GM18499 (cell line): ENCODE measurements around the gene MASP1.

ENCODE experiments used
- ATAC-seq: cut with Tn5 transposase; IDR thresholded peaks from one replicate; pipeline ENCODE4 v1.9.1; 2021; ENCODE audit warnings: moderate number of reproducible peaks; ENCODE audit not compliant: insufficient read depth, unreplicated experiment

MASP1 gene

DNA sequence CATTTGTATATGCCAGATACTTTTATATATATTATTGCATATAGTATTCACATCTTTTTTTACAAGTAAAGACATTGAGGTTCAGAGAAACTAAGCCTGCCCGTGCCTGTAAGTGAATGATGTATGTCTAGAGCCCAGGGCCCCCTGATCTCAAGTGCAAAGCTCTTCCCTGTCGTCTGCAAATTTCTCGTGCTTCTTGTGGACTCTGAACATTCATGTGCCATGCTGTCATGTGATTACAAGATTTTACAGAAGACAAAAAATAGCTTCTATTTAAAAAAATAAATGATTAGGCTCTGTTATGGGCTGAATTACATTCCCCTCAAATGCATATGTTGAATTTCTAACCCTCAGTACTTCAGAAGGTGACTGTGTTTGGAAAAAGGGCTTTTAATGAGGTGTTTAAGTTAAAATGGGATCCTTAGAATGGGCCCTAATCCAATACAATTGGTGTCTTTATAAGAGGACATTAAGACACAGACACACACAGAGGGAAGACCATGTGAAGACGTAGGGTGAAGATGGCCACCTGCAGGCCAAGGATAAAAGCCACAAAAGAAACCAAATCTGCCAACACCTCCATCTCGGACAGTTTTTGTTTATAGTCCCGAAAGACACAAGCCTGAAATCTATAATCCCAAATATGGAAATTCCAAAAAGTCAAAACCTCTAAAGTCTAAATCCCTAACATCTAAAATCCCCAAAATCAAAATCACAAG, 3.9 kb upstream of the MASP1 start:
- no peak for ATAC-seq

DNA sequence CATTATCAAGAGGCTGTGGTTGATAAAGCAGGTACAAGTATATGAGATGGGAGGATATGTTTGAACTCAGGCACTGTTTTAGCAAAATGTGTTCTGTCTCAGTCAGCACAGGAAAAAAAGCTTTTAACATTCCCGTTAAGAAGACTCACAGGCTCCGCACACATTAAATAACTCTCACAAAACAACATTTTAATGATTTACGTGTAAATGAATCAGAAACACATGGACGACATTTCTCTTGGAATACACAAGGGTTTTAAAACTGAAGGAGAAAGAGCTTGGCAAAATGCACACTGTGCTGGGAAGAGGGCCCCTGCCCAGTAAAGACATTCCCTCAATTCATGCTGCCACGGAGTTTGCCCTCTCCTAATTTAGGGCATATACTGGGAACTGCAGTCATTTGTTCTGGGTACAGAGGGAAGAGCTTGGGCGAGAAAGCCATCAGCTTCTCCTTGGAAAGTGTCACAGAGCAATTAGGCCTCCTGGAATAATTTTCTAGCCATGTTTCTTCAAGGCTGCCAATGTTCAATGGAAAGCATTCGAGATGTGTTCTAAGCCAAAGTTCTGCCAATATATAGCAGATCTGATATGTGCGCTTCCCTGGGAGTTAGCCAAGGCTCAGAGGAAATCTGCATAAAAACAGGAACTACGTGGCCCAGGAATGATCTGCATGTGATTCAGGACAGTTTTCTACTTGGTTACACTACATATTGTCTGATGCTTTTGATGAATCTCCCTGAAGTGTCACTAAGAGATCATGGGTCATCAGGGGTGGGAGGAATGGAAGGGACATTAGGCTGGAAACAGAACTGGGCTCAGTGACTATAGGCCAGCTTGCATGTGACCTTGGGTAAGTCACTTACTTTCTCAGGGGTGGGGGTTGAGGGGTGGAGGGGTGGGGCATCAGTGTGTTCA, 2.2 kb upstream of the MASP1 start:
- ATAC-seq: no peak

DNA sequence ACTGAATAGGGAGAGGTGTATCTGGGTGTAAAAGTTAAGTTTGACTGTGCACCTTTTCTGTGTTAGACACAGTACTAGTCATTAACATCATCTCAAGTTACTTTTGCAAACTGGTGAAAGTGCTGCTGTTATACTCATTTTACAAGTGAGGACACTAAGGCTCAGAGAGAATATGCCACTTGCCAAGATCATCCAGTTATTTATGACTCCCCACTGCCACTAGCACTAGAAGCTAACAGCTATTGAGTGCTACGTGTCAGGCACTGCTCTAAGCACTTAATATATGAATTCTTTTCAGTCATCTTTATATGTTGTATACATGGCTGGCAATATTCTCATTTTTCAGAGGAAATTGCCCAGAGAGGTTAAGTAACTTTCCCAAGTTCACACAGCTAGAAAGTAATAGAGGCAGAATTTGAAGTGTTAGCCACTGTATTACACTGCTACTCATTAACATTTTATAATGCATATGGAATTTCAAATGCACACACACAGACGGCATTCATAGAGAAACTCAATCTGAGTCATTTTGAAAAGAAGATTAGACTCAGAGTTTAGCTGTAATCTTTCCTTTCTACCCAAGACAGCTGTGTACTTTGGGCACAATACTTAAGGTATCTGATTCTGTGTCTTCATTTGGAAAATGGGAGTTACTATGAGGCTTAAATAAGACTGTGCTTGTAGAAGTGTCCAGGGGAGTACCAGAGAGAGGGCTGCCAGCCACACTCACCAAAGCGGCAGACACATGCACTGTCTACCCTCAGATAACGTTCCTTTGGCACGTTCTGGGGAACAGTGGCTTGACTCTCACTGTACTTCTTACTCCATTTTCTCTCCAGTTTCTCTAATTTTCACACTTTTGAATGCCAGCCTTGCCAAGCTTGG, 1.3 kb upstream of the MASP1 start:
- no peak for ATAC-seq

DNA sequence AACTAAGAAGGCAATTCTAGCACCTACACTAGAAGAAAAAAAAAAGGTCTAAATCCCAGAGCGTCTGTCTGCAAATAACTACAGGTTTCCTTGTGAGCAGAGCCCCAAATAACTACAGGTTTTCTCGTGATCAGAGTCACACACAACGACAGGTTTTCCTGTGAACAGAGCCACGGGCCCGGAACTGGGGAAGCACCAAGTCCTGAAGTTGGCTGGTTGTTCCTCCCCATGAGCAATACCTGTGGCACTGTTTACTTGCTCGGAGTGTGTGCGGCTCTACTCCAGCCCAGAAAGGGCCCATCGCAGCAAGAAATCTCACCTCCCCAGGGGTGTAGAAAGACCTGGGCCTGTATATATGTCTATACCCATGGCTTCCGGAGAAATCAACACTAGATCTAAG, 644 bp upstream of the MASP1 start:
- ATAC-seq: no peak

DNA sequence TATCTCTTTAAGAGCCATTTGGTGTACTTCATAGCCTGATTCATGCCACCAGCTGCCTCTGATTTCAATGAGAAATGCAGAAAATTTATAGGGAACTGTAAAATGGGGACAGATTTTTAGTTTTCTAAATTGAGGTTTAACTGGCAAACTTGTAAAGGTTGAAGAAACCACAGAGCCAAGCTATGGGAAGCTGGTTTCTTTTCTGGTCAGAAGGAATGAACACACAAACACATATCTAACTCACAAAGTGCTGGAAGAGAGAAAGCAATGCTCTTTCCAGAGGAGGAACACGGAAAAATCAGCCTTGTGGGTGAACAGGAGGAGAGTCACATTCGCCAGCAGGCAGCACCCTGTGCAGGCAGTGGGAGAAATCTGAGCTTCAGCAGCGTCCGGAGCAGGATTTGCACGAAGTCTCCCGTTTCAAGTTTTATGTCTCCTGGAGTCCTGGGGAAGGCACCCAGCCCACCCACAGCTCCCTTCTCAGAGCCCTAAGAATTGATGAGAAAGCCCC, 481 bp downstream of the MASP1 start:
- no peak for ATAC-seq

DNA sequence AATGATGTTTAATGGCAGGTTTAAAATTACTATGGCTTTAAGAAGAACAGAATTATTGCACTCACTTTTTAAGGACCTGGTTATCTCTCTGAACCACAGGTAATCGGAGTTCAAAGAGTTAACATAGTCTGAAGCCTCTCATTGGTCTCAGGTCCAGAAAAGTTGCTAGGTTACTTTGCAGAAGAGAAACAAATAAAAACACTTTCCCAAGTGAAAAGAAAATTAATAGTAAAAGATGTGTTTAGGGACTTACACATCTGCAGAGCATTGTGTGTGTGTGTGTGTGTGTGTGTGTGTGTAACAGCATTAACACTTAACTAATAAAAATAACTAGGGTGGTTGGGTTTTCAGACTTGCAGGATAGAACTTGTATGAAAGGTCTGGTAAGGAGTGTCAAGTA, 1.0 kb downstream of the MASP1 start:
- ATAC-seq: no peak

DNA sequence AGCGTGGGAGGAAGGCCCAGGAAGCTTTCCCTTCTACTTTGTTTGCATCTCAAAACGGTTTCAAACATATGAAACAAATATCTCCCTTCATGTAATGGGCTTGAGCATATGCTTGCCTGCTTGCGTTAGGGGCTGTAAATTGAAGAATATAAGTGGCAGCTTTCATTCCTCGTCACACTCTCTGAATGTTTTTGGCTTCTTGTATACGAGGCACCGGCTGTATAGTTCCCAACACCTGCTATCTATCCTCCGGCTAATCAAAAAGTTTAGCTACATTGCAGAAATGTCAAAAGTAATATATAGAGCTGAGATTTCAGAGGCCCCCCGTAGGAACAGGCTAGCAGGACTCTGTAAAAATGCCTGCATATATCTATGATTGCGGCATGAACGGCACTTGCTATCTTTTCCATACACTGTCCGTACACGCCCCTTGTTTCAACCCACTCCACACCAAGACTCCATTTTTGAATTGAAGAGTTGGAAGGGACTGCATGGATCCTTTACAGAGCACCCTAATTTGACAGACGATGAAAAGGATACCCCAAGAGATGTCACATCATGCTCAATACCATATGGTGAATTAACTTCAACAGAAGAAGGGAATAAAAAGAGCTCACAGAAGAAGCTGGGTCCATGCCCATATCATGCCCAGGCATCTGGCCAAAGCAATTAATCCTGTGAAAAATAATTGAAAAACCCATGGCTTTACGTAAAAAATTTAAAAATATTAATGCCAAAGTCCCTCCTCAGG, 2.5 kb downstream of the MASP1 start:
- ATAC-seq: no peak

DNA sequence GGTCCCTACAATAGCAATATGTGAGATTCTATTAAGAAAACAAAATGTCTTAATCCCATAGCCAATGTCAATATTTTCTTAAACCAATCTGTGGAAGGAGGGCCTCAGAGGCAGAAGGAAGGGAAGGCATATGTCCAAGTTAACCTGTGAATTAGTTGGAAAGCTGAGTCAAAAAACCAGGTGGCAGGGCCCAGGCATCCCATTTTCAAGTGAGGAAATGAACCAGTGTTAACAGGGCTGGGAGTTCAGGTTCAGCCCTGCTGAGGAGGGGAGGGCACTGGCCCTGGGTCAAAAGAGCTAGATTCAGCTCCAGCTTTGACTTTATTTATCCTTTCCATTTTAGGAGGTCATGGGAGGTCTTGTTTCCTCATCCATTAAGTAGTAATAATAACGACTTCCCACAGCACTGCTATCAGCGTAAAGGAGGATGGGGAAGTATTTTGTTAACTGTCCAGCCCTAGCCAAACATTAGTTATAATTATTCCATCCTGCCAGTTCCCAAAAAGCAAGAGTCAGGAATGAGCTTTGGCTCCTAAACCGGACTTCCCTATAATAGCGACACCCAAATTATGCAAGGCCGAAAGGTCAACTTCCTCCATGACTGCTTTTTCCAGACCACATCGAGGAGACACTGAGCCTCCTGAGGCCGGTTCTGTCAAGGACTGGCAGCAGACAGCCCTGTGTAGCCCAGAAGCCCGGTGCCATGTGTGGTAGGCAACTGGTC, 3.2 kb downstream of the MASP1 start:
- ATAC-seq: no peak

DNA sequence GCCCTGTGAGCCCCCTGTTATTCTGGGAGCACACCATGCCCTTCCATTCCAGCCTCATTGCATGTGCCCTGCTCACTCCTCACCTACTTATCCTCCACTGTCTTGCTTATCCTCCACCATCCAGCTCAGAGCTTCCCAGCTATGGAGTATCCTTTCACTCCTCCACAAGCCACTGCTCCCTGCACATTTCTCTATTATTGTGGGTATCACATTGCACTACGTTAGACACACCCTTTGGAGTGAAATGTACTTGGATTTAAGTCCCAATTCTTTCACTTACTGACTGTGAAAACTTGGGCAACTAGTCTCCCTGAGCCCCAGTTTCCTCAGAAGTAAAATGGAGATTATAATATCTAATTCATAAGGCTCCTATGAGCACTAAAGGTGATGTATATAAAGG, 4.3 kb downstream of the MASP1 start:
- no peak for ATAC-seq

DNA sequence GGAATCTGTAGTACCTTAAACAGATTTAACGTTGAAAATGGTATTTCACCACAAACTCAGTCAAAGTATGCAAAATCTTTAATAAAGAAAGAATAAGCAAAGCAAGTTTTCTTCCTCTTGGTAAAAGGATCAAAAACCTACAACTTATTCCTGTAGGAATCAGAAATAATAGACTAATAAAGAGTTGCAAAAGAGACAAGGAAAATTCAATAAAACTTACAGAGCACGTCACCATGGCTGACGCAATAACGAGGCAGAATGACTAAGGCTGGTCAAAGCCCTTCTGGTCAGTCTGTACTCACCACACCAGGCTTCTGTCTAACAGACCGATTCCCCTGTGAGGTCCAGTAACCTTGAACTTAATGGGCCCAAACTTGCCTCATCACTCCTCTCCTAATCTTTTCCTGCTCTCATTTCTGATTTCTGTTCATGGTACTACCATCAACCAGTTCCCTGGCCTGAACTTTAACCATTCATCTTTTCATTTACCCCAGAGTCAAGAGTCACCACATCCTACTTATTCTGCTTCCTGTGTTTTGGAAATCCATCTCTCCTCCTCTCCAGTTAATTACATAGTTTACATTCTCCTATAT, 5.0 kb downstream of the MASP1 start:
- no peak for ATAC-seq

DNA sequence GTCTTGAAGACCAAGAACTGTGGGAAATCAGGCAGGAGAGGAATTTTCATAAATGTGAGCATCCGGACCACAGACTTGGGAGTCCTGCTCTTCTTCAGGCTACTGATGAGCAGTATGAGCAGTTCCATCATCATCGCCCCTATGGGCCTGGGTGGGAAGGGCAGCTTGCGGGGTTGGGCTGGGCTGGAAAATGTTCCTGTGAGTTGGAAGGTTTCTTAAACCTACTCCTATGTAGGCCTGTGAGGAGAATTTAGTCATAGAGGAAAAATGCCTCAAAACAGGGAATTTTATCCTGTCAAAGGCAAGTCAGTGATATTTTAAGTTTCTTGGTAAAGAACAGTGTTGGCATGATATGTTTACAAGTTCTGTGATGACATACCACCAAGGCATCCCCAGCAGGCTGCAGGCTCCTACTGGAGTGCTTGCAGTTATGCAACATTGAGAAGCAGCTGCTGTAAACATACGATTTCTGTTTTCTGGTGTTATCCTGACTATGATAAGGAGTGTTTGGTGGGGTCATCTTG, 10.3 kb downstream of the MASP1 start:
- ATAC-seq: no peak

DNA sequence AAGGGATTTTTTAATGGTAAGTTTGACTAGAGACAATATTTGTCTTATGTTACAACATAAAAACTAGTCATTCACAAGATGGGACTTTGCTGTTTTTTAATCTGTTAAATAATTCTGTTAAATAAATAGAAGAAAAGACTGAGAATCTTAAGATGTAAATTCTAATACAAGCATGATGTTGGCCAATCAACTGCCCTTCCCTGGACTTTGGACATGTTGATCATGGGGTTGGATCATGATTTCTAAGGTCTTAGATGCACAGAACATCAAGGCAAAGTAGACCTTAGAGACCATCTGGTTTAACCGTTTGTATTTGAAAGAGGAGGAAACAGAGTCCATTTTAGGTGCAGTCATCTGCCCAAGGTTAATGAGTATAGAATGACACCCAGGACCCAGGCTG, 10.9 kb downstream of the MASP1 start:
- ATAC-seq: no peak

DNA sequence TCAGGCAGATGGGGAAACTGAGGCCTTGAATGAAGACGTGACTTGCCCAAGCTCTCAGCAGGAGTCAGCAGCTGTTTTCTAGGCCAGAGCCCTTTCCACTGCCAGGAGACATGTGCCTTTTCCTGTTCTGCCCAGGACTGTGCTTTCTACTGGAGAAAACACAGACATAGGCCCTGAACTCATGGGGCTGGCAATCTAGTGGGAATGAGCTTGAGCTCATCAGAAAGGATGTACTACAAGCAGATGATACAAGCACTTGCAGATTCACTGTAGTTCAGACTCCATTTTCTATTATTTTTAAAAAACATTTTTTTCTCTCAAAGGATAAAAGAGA, 14.4 kb downstream of the MASP1 start:
- ATAC-seq: no peak

DNA sequence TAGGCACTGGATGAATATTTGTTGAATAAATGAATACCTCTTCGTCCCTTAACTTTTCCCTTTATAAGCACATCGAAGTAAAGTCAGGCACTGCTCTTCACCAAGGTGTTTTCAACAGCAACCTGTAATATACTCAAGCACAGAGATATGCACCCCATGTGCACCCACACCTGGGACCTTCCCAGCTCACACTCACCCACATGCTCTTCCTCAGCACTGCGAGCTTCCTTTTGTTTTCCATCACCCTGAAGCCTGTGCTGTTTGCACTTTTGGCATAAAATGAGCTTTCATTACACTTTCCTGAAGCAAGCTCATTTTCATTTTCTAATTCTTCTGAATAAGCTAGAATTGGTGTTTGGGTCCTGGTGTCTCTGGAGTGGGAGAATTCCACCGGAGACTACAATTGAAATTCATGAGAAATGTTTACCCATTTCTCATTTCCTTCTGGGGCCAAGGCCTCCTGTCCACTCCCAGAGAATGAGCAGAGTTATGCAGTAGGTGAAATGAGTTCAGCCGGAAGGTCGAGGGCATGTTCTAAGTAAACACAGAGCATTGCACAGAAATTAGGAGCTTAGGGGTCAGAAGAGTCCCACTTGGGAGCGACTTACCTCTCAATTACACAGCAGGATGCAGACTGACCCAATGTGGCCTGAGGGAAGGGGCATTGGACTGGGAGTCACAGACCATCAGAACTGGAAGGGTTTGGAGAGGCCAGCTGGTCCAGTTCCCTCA, 15.0 kb downstream of the MASP1 start:
- ATAC-seq: no peak

DNA sequence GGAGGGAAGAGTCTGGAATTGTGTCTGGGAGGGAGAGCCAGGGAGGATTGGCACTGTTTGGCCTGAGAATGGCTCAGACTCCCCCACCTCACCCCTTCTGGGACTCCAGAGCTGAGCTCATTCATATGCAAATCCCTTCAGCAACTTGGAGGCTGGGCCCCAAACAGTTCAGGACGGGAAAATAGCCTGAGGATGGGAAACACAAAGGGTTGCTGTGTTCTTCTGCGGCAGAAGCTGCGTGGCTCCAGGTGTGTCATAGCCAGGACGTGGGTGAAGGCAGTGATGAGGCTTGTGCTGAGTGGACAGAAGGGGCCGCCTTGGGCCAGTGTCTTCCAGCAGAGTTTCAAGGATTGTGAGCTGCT, 16.6 kb downstream of the MASP1 start:
- no peak for ATAC-seq

DNA sequence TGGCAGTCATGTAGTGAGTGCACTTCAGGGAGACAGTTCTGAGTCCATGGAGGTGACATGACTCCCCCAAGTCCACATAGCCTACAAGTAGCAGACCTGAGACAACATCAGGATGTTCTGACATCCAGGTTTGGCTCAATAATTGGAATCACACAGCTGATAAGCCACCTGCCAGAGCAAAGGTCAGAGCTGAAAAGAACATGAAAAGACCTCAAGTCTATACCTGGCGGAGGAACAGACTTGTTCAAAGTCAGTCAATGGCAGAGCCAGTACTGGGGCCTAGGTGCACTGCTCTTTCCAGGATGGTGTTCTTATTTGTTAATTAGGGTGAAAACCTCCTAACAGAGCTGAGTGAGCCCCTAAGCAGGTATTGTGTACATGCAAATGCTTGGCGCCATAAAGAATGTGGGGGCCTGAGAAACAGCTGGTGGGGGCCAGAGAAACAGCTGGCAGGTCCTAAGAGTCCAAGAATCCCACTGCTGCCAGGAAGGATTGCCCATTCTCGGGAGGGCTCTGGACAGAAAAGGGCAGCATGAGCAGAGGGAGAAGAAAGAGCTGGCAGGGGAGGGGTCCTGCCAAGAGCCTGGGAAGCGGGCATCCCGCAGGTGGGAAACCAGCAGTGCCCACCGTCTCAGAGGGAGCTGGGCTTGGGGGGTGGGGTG, 17.1 kb downstream of the MASP1 start:
- ATAC-seq: no peak

DNA sequence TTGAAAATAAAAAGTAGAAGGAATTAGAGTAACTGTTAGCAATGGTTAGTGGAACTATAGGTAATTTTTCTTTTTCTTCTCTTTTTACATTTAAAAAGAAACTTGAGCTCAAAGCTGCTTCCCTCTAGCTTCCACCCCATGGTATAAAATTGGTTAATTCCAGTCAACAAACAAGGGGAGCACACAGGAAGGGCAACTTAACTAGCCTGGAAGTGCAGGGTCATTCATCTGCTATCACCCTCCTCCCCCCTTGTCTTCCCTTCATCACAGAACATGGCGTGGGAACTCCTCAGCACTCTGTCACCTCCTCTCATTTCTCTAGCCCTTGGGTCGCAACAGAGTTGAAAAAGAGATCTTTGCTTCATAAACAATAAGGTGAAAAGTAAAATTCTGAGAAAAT, 20.0 kb downstream of the MASP1 start:
- no peak for ATAC-seq

DNA sequence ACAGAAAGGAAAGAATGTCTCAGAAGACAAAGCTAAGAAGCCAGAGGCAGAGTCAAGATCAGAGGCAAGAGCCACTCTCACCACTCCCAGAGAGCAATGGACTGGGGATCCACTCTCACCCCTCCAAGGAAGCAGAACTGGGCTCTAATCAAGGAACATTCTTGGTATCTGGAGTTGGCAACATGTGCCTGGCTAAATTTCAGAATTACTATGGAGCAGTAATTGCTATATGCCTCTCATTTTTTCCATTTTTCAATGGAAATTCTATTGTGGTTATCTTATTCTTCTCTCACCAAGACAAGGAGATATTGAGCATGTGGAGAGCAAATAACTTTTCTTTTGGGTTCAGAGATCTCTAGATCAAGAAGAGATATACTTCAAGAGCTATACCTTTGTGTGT, 22.1 kb downstream of the MASP1 start:
- ATAC-seq: no peak
